HEK293 (cell line): ENCODE results near the gene PPARD.
A peak's percentile ranks its signal among the peaks of the same experiment; 100 is the strongest.
"Not testable (repeated sequence)": the region's sequence is repeated elsewhere in the genome, so short reads cannot be mapped to it uniquely, and the experiment has no call there.

ENCODE experiments used
- CTCF ChIA-PET: fragments of 350-600 bp; formaldehyde crosslinking; extraction: SDS; loops from one replicate; lab custom pipeline; 2021; ENCODE audit warnings: antibody characterized with exemption; lab: Yijun Ruan, JAX
- POLR2A ChIA-PET: fragments of 300-600 bp; formaldehyde crosslinking; extraction: SDS; loops from one replicate; lab custom pipeline; 2020; ENCODE audit warnings: antibody characterized with exemption, inconsistent platforms; lab: Yijun Ruan, JAX
- H3K27ac ChIP-seq: fragments of 200-500 bp; sonication (Bioruptor generic); 2 replicates; pipeline ENCODE4 v1.5.1; 2014; ENCODE audit warnings: low read depth, low read length, control low read depth, inconsistent platforms; ENCODE audit errors: extremely low read depth
- H3K36me3 ChIP-seq, 2 experiments: fragments of 200-500 bp in 1 of 2; sonication (Bioruptor generic) in 1 of 2; 1 replicate in 1 of 2; 2 replicates in 1 of 2; pipeline ENCODE4 v1.5.1; 2014 to 2017; ENCODE audit warnings: inconsistent platforms in 2 of 2, low read length in 2 of 2; ENCODE audit not compliant: control insufficient read depth in 2 of 2, insufficient read depth in 1 of 2
- H3K4me1 ChIP-seq: fragments of 200-500 bp; sonication (Bioruptor generic); 2 replicates; pipeline ENCODE4 v1.5.1; 2014; ENCODE audit warnings: mild to moderate bottlenecking, low read length, inconsistent platforms; ENCODE audit not compliant: control insufficient read depth, insufficient read depth
- H3K4me3 ChIP-seq: 2 replicates; pipeline ENCODE4 v1.5.1; 2011; ENCODE audit warnings: low read depth, mild to moderate bottlenecking, control low read depth, low read length, moderate library complexity
- H3K9me3 ChIP-seq: fragments of 200-500 bp; sonication (Bioruptor generic); 2 replicates; pipeline ENCODE4 v1.5.1; 2014; ENCODE audit warnings: low read depth, low read length, inconsistent platforms; ENCODE audit not compliant: control insufficient read depth, insufficient read depth
- BCL6B ChIP-seq: fragments of 450-650 bp; formaldehyde crosslinking; IDR thresholded peaks from 2 replicates; pipeline ENCODE4 v1.5.1; 2017; ENCODE audit warnings: missing biosample characterization, missing genetic modification characterization
- EGR2 ChIP-seq: fragments of 450-650 bp; formaldehyde crosslinking; IDR thresholded peaks from 2 replicates; pipeline ENCODE4 v1.5.1; 2016; ENCODE audit warnings: low read depth, missing biosample characterization, missing genetic modification characterization
- KLF9 ChIP-seq: fragments of 450-650 bp; formaldehyde crosslinking; IDR thresholded peaks from 2 replicates; pipeline ENCODE4 v1.5.1; 2016; ENCODE audit warnings: missing biosample characterization, missing genetic modification characterization, low read depth
- MYNN ChIP-seq: fragments of 450-650 bp; formaldehyde crosslinking; IDR thresholded peaks from 2 replicates; pipeline ENCODE4 v1.5.1; 2016; ENCODE audit warnings: missing biosample characterization, missing genetic modification characterization, borderline replicate concordance
- OSR2 ChIP-seq: fragments of 450-650 bp; formaldehyde crosslinking; IDR thresholded peaks from 2 replicates; pipeline ENCODE4 v1.5.1; 2016; ENCODE audit warnings: missing biosample characterization, missing genetic modification characterization
- PATZ1 ChIP-seq: fragments of 450-650 bp; formaldehyde crosslinking; IDR thresholded peaks from 2 replicates; pipeline ENCODE4 v1.5.1; 2016; ENCODE audit warnings: missing biosample characterization, missing genetic modification characterization
- PRDM1 ChIP-seq: fragments of 450-650 bp; formaldehyde crosslinking; IDR thresholded peaks from 2 replicates; pipeline ENCODE4; 2016; ENCODE audit warnings: missing biosample characterization, missing genetic modification characterization
- PRDM10 ChIP-seq: fragments of 450-650 bp; formaldehyde crosslinking; IDR thresholded peaks from 2 replicates; pipeline ENCODE4 v1.5.1; 2016; ENCODE audit warnings: missing biosample characterization, missing genetic modification characterization
- SP2 ChIP-seq: fragments of 450-650 bp; formaldehyde crosslinking; IDR thresholded peaks from 2 replicates; pipeline ENCODE4 v1.5.1; 2016; ENCODE audit warnings: missing biosample characterization, missing genetic modification characterization
- SP3 ChIP-seq: fragments of 450-650 bp; formaldehyde crosslinking; IDR thresholded peaks from 2 replicates; pipeline ENCODE4 v1.5.1; 2016; ENCODE audit warnings: missing biosample characterization, missing genetic modification characterization
- ZBTB17 ChIP-seq: fragments of 450-650 bp; formaldehyde crosslinking; IDR thresholded peaks from 2 replicates; pipeline ENCODE4 v1.5.1; 2016; ENCODE audit warnings: missing biosample characterization, missing genetic modification characterization
- ZBTB48 ChIP-seq: fragments of 450-650 bp; formaldehyde crosslinking; IDR thresholded peaks from 2 replicates; pipeline ENCODE4 v1.5.1; 2016; ENCODE audit warnings: missing biosample characterization, missing genetic modification characterization
- ZFHX2 ChIP-seq: fragments of 450-650 bp; formaldehyde crosslinking; conservative IDR thresholded peaks from 2 replicates; pipeline ENCODE4 v1.5.1; 2016; ENCODE audit warnings: missing biosample characterization, missing genetic modification characterization
- ZNF133 ChIP-seq: fragments of 450-650 bp; formaldehyde crosslinking; IDR thresholded peaks from 2 replicates; pipeline ENCODE4 v1.5.1; 2016; ENCODE audit warnings: missing biosample characterization, missing genetic modification characterization
- ZNF155 ChIP-seq: fragments of 450-650 bp; formaldehyde crosslinking; IDR thresholded peaks from 2 replicates; pipeline ENCODE4 v1.5.1; 2016; ENCODE audit warnings: missing biosample characterization, missing genetic modification characterization
- ZNF2 ChIP-seq: fragments of 450-650 bp; formaldehyde crosslinking; IDR thresholded peaks from 2 replicates; pipeline ENCODE4 v1.5.1; 2016; ENCODE audit warnings: missing biosample characterization, missing genetic modification characterization
- ZNF362 ChIP-seq: fragments of 450-650 bp; formaldehyde crosslinking; IDR thresholded peaks from 2 replicates; pipeline ENCODE4 v1.5.1; 2016; ENCODE audit warnings: missing biosample characterization, missing genetic modification characterization
- ZNF473 ChIP-seq: fragments of 450-650 bp; formaldehyde crosslinking; IDR thresholded peaks from 2 replicates; pipeline ENCODE4 v1.5.1; 2017; ENCODE audit warnings: missing biosample characterization, missing genetic modification characterization
- ZNF777 ChIP-seq: fragments of 450-650 bp; formaldehyde crosslinking; IDR thresholded peaks from 2 replicates; pipeline ENCODE4 v1.5.1; 2017; ENCODE audit warnings: missing biosample characterization, missing genetic modification characterization, borderline replicate concordance

Gene PPARD

GRCh38 chr6:35332074-35332887 is 10.1 kb upstream of the PPARD start:
- TF ChIP-seq SP2 (tag by site-specific recombination) (peak; percentile 58), ZFHX2 (peak; percentile 48; the same call in 1 of the 2 replicates), SP3 (tag by site-specific recombination) (peak; percentile 29), ZBTB17 (tag by site-specific recombination) (peak; percentile 50; the same call in 1 of the 2 replicates), KLF9 (tag by site-specific recombination) (peak; percentile 38), ZNF2 (tag by site-specific recombination) (peak; percentile 64), MYNN (tag by site-specific recombination) (peak; percentile 75)
- TF ChIP-seq, all 188 proteins: peak for 7; not testable (repeated sequence) for 181
- H3K27ac ChIP-seq, H3K4me3 ChIP-seq, H3K36me3 ChIP-seq, H3K9me3 ChIP-seq, H3K4me1 ChIP-seq, POLR2A ChIA-PET: not testable (repeated sequence)
- CTCF ChIA-PET = interaction anchor here (0.7 to 2.8 kb wide), 6 partner anchors 10 to 117 kb away, joined by 3 to 13 read pairs (median 4); partner anchors contain the start of gene PPARD

- Histone ChIP-seq H3K4me1 (no peaks in the 10 kb centered on the region; the same call in 1 of the 2 replicates), H3K27ac (no peak overlapping the region), H3K36me3 (peaks cover 0 to 16% of the 10 kb centered on the region in 2 experiments; a peak in 1 of 3 replicates), H3K9me3 (no peaks in the 10 kb centered on the region), H3K4me3 (no peak overlapping the region)
- CTCF ChIA-PET = interaction anchor here (0.6 to 6.9 kb wide), 44 partner anchors 9 to 730 kb away, joined by 3 to 149 read pairs (median 4); partner anchors contain the start of genes ARMC12, FANCE and RPL10A
- TF ChIP-seq ZNF362 (tag by site-specific recombination) = peak; percentile 30; the same call in 1 of the 2 replicates
- TF ChIP-seq ZNF777 = no peak
- POLR2A ChIA-PET = interaction anchor here (1.0 to 2.9 kb wide), 8 partner anchors 23 to 126 kb away, joined by 3 to 16 read pairs (median 7); partner anchors contain the start of genes FANCE and RPL10A
Measured at GRCh38 chr6:35341557-35341956, 801 bp upstream of the PPARD start.

- no peaks in the 10 kb centered on the region; the same call in 1 of the 2 replicates for H3K4me1 ChIP-seq
- peaks cover 0 to 27% of the 10 kb centered on the region in 2 experiments; a peak in 1 of 3 replicates for H3K36me3 ChIP-seq
- H3K27ac ChIP-seq = no peak overlapping the region; the same call in 1 of the 2 replicates
- H3K9me3 ChIP-seq = no peaks in the 10 kb centered on the region
- CTCF ChIA-PET = interaction anchor here (0.6 to 6.9 kb wide), 16 partner anchors 11 to 434 kb away, joined by 3 to 149 read pairs (median 6); partner anchors contain the start of genes FANCE and RPL10A
- peak overlapping the region; percentile 65 for H3K4me3 ChIP-seq
- POLR2A ChIA-PET = interaction anchor here (0.9 to 2.9 kb wide), 5 partner anchors 17 to 125 kb away, joined by 3 to 16 read pairs (median 10); partner anchors contain the start of genes FANCE and RPL10A
- TF ChIP-seq ZNF473 (tag by site-specific recombination) = no peak
- no peak for TF ChIP-seq ZNF155
- 0 out of 2 replicates have a peak, but pooled peaks have one; percentile 1 for TF ChIP-seq PATZ1 (tag by site-specific recombination)
- TF ChIP-seq BCL6B = peak; percentile 46; the same call in 1 of the 2 replicates
- peak; percentile 94 for TF ChIP-seq ZFHX2
- TF ChIP-seq PRDM10 = peak; percentile 92
- no peak for TF ChIP-seq ZNF133
- TF ChIP-seq PRDM1 = peak; percentile 96
- TF ChIP-seq OSR2 (tag by site-specific recombination) = no peak
- peak; percentile 80 for TF ChIP-seq EGR2 (tag by site-specific recombination)
- peak; percentile 63; the same call in 1 of the 2 replicates for TF ChIP-seq ZBTB48 (tag by site-specific recombination)
Measured at GRCh38 chr6:35343092-35343834, 905 bp downstream of the PPARD start.
